SU-DHL-6 (cell line): Measurements from ENCODE around the gene NAV3.

Experiments used
- CTCF ChIP-seq: fragments of 200-600 bp; sonication (generic); IDR thresholded peaks from one replicate; pipeline ENCODE4 v1.5.1; 2017; ENCODE audit warnings: antibody characterized with exemption, mild to moderate bottlenecking, low read length, moderate library complexity; ENCODE audit not compliant: insufficient read depth, poor library complexity, severe bottlenecking
- EZH2phosphoT487 ChIP-seq: fragments of 200-600 bp; sonication (generic), shearing (Covaris generic); conservative IDR thresholded peaks from 2 replicates; pipeline ENCODE4 v1.6.1; 2018; ENCODE audit warnings: mild to moderate bottlenecking, antibody characterized with exemption, low read length, moderate library complexity, mixed read lengths

- TF ChIP-seq CTCF (no peak), EZH2phosphoT487 (no peak)
Observed at GRCh38 chr12:77813558-77813957, 17.1 kb upstream of the NAV3 start.
